RWPE2 (cell line): ENCODE results near the gene ZNF554.

Experiments
- ATAC-seq: fragments of 200-7000 bp; cut with Tn5 transposase; 3 replicates; pipeline ENCODE4 v1.9.1; 2021; ENCODE audit warnings: low read depth
- DNase-seq: peaks from one replicate; pipeline ENCODE4 v3.0.0-alpha.2; 2020; ENCODE audit warnings: low spot score
- H3K27ac ChIP-seq: fragments of 450-650 bp; 2 replicates; pipeline ENCODE4 v1.5.1; 2017; ENCODE audit warnings: mild to moderate bottlenecking; ENCODE audit not compliant: poor library complexity, severe bottlenecking
- H3K27me3 ChIP-seq: fragments of 250-450 bp; sonication (Bioruptor Pico); 2 replicates; pipeline ENCODE4 v1.5.1; 2021; ENCODE audit warnings: mild to moderate bottlenecking, moderate library complexity; ENCODE audit not compliant: insufficient read depth, poor library complexity, severe bottlenecking
- H3K36me3 ChIP-seq: fragments of 250-450 bp; sonication (Bioruptor Pico); 2 replicates; pipeline ENCODE4 v1.5.1; 2020; ENCODE audit warnings: low read depth, mild to moderate bottlenecking, moderate library complexity
- H3K4me1 ChIP-seq: fragments of 250-450 bp; sonication (Bioruptor Pico); 2 replicates; pipeline ENCODE4 v1.5.1; 2021; ENCODE audit warnings: mild to moderate bottlenecking, moderate library complexity; ENCODE audit not compliant: insufficient read depth, poor library complexity, severe bottlenecking
- H3K4me3 ChIP-seq: fragments of 250-450 bp; sonication (Bioruptor Pico); 2 replicates; pipeline ENCODE4 v1.5.1; 2021; ENCODE audit warnings: mild to moderate bottlenecking, moderate library complexity; ENCODE audit not compliant: severe bottlenecking
- H3K9me3 ChIP-seq: fragments of 250-450 bp; sonication (Bioruptor Pico); 2 replicates; pipeline ENCODE4 v1.5.1; 2021; ENCODE audit warnings: mild to moderate bottlenecking, moderate library complexity; ENCODE audit not compliant: severe bottlenecking
- TF ChIP-seq, protein P1 (sequence below): fragments of 450-650 bp; IDR thresholded peaks from one replicate; pipeline ENCODE4 v1.5.1; 2017; ENCODE audit warnings: mild to moderate bottlenecking, moderate library complexity; ENCODE audit not compliant: poor library complexity, severe bottlenecking

Gene ZNF554

DNA sequence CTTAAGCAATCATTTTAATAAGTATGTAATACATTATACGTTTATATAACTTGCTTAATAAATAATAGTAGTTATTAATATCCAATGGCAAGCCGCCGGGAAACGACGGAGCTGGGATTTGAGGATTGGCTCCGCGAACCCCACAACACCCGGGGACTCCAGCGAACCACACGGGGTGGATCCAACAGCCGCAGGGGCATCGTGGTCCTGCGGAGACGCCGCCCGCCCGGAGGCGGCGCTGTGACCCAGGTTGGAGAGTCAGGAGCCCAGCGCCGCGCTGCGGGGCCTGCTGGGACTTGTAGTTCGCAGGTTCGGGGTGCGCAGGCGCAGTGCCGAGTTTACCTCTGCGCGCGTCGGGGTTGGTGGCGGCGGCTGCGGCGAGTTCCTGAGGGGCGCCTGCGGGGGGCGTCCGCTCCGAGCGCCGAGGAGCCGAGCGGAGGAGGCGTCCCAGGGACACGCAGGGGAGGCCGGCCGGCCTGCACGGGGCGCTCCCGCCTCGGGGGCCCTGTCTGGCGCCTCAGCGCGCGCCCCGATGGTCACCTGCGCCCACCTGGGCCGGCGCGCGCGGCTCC lies at the start of gene ZNF554:
ZNF554 (plus strand) TSS at position 329 of the 572 bp plus-strand sequence; CDS start at position 533, 204 bp downstream.
- H3K4me3 ChIP-seq, result peak within 1 kb of the TSS; percentile 100
- DNase-seq (peak; percentile 95), ATAC-seq (peak; percentile 92)
- no peak within 1 kb of the TSS for H3K27ac ChIP-seq
- no peaks in the 10 kb centered on the region for H3K4me1 ChIP-seq
- H3K27me3 ChIP-seq, result no peaks in the 10 kb centered on the region
- no peaks in the 10 kb centered on the region for H3K36me3 ChIP-seq
- TF ChIP-seq, protein P1, sequence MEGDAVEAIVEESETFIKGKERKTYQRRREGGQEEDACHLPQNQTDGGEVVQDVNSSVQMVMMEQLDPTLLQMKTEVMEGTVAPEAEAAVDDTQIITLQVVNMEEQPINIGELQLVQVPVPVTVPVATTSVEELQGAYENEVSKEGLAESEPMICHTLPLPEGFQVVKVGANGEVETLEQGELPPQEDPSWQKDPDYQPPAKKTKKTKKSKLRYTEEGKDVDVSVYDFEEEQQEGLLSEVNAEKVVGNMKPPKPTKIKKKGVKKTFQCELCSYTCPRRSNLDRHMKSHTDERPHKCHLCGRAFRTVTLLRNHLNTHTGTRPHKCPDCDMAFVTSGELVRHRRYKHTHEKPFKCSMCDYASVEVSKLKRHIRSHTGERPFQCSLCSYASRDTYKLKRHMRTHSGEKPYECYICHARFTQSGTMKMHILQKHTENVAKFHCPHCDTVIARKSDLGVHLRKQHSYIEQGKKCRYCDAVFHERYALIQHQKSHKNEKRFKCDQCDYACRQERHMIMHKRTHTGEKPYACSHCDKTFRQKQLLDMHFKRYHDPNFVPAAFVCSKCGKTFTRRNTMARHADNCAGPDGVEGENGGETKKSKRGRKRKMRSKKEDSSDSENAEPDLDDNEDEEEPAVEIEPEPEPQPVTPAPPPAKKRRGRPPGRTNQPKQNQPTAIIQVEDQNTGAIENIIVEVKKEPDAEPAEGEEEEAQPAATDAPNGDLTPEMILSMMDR, result peak; percentile 96
- no peaks in the 10 kb centered on the region for H3K9me3 ChIP-seq

DNA sequence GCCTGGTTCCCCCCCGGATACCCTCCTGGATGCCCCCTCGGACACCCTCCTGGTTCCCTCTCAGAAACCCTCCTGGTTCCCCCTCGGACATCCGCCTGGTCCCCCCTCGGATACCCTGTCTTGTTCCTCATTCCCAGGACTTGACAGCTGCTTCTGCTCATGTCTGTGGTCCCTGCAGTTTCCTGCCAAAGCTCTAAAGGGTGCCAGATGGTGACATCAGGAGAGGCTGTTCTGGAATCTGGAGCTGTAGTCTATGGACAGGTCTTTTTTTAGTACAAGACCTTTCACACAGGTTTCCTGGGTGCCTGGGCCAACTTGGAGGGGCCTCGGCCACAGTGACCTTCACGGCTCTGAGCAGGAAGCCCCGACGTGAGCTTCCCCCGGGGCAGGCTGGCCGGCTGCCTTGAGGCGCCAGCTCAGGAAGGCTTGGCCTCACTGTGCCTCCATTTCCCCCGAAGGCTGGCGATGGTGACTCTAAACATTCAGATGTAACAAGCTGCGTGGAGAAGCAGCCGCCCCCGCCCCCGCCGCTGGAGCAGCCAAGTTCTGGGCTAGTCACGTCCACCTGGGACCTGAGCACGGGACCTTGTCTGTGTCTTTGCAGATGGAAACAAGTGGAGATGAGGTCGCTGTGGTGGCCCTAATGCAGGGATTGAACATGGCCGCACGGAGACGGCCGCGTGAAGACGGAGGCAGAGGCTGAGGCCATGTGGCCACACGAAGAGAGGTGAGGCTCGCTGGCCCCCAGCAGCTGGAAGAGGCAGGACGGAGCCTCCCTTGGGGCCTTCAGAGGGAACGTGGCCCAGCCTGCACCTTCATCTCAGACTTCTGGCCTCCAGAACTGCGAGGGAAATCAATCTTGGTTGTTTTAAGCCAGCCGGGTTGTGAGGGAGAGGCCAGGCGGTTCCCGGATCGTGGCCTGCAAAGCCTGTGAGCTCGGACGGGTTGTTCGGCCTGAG lies 49.3 kb upstream of the ZNF554 start:
- no peak overlapping the region for H3K27ac ChIP-seq
- peaks cover 46% of the 10 kb centered on the region for H3K36me3 ChIP-seq
- TF ChIP-seq, protein P1, result no peak
- H3K4me1 ChIP-seq, result no peaks in the 10 kb centered on the region
- ATAC-seq, result no peak
- no peak overlapping the region for H3K4me3 ChIP-seq
- no peak for DNase-seq
- no peaks in the 10 kb centered on the region for H3K9me3 ChIP-seq
- no peaks in the 10 kb centered on the region for H3K27me3 ChIP-seq

DNA sequence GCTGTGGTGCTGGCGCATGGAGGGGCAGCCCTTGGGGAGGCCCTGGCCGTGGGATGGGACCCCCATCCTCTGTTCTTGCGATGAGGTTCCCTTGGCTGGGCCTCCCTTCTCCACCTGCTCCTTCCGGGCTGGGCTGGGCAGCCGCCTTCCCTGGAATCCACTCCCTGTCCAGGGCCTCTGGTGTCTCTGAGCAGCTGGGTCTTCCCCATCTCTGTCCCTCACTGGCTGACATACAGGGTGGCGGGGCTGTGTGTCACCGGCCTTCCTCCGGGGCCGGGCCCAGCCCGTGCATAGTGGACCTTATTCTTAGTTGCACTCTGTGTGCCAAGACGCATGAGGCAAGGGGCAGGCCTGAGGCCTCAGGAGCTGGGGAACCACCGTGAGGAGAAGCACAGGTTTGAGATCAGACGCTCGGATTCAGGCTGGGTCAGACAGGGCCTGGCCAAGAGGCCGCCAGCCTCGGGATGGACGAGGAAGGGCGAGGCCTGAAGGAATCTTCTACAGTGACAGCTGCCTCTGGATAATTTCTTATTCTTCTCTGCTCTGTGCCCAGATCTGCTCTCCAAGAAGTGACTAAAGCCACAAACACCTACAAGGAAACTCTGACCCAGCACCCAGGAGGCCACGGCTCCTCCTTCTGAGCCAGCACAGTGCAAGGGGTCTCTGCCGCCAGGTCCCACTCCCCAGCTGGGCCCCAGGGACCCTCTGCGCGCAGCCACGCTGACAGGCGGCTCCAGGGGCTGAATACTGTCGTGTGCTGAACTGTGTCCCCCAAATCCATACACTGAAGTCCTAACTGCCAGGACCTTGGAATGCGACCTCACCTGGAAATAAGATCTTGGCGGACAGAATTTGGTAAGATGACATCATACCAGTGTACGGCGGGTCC lies 47.6 kb upstream of the ZNF554 start:
- Histone ChIP-seq H3K27ac (no peak overlapping the region), H3K4me1 (no peaks in the 10 kb centered on the region), H3K27me3 (no peaks in the 10 kb centered on the region), H3K9me3 (no peaks in the 10 kb centered on the region), H3K4me3 (no peak overlapping the region), H3K36me3 (peaks cover 31% of the 10 kb centered on the region)
- TF ChIP-seq, protein P1, result no peak
- no peak for ATAC-seq
- DNase-seq, result no peak

DNA sequence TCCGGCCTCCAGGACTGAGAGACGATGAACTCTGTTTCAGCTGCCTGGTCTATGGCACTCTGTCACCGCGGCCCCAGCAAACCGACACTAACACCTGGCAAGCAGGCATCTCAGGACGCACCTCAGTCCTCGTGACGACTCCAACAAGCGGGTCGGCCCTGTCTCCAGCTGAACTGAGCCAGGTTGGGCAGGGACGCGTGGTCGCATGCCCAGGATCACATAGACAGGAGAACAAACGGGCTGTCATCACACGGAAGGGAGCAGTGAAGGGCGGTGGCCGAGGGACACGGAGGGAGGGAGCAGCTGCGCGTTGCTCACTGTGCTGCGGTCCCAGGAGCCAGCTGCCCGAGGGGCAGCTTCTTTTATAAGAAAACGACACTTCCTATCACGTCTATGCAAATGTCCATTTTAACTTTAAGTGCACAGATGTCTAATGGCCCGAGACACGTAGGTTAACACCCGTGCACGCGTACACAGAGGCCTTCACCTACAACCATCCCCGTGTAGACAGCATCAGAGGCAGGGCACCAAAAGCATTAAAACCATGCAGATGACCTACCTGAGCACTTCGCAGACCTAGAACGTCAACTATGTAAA lies 45.5 kb upstream of the ZNF554 start:
- Histone ChIP-seq H3K4me1 (no peaks in the 10 kb centered on the region), H3K27me3 (no peaks in the 10 kb centered on the region), H3K27ac (no peak overlapping the region), H3K9me3 (no peaks in the 10 kb centered on the region), H3K4me3 (no peak overlapping the region), H3K36me3 (peaks cover 21% of the 10 kb centered on the region)
- DNase-seq (no peak), ATAC-seq (no peak)
- TF ChIP-seq, protein P1, result no peak
